ENCODE results near the gene TP53BP2. TPM values are rescaled to one million over a fixed set of nuclear protein-coding genes. Genes with fewer than 3 reads are reported as not detected.

Gene TP53BP2
- total and polyA plus RNA-seq, 2 experiments from 2014 or later: 9.2 to 18.2 TPM

DNA sequence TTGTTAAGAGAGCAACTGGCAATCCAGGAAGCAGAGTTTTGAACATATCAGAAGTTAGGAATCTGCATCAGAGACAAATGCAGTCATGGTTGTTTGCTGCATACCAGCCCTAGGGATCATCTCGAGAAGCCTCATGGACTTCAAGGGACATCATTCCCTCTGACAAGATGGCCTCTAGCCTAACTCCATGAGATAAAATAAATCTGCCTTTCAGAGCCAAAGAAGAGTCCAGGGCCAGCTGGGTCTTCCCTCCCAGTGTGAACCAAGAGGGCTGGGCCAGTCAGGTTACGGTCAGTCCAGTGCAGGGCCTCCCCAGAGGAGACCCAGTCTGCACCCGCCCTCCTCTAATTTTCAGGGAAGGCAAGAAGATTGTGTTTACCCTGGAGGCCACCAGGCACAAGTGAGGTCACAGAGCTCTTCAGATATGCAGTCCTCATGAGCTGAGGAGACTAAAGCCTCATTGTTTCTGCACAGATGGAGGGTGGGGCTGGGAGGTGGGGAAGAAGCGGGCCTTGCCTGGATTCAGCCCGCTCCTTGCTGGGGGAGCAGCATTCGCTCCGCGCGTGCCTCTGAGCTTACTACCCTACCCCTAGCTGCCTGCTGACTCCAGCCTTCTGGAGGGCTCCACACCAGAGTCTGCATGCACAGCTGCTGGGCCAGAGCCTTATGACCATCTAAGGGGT lies 80.6 kb downstream of the TP53BP2 start:
- Histone ChIP-seq H2AFZ (no peak overlapping the region), H3K9me2 (ENCODE audit: insufficient read depth) (no peaks in the 10 kb centered on the region), H3K4me3 (no peak overlapping the region), H3K27me3 (replicated peaks; ENCODE audit: insufficient read depth) (no peaks in the 10 kb centered on the region), H3K9me3 (ENCODE audit: low read depth) (no peaks in the 10 kb centered on the region), H3K4me1 (ENCODE audit: insufficient read depth) (no peaks in the 10 kb centered on the region), H3K4me2 (ENCODE audit: unreplicated experiment) (no peak overlapping the region), H3K36me3 (ENCODE audit: low read depth) (peaks cover 49% of the 10 kb centered on the region), H3F3A (ENCODE audit: insufficient read depth) (peaks cover 26% of the 10 kb centered on the region), H3K79me2 (ENCODE audit: insufficient read depth) (no peaks in the 10 kb centered on the region), H3K27ac (peak overlapping the region; percentile 21; the same call in 1 of the 2 replicates), H3K9ac (no peak overlapping the region), H4K20me1 (ENCODE audit: insufficient read depth) (no peaks in the 10 kb centered on the region)
- WGBS, 2 experiments (ENCODE audit: low coverage in 1 of 2, low lambda C conversion rate in 2 of 2, missing lambda C conversion rate in 2 of 2): 88 to 94% methylated on average over 7 to 9 of the region's 9 CpGs
- in situ Hi-C loops (cut with MboI): no loop called here
- no peak for TF ChIP-seq EZH2phosphoT487 (IDR thresholded peaks at IDR 0.05; ENCODE audit: insufficient read depth, low read depth)
- TF ChIP-seq EZH2 (IDR thresholded peaks at IDR 0.05; ENCODE audit: insufficient read depth, poor library complexity, severe bottlenecking): no peak
- DNase-seq: peak; percentile 36

DNA sequence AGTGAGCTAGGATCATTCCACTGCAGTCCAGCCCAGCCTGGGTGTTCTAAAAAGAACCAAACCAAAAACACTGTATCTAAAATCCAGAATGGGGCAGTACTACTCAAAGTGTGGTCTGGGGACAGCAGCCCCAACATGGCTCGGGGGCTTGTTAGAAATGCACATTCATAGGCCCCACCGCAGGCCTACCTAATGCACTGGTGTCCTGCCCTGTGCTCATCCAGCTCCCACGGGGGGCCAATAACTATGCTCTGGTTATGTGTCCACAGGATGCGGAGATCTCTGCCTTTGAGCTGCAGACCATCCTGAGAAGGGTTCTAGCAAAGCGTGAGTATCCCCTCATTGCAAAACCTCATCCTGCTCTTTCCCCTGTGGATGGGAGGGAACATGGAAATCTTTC lies 81.9 kb downstream of the TP53BP2 start:
- Histone ChIP-seq H3K9me3 (ENCODE audit: low read depth) (no peaks in the 10 kb centered on the region), H4K20me1 (ENCODE audit: insufficient read depth) (no peaks in the 10 kb centered on the region), H3K79me2 (ENCODE audit: insufficient read depth) (no peaks in the 10 kb centered on the region), H3K27me3 (replicated peaks; ENCODE audit: insufficient read depth) (no peaks in the 10 kb centered on the region), H3K4me1 (ENCODE audit: insufficient read depth) (no peaks in the 10 kb centered on the region), H2AFZ (no peak overlapping the region), H3K4me2 (ENCODE audit: unreplicated experiment) (no peak overlapping the region), H3K9me2 (ENCODE audit: insufficient read depth) (no peaks in the 10 kb centered on the region), H3K27ac (no peak overlapping the region), H3F3A (ENCODE audit: insufficient read depth) (peaks cover 13% of the 10 kb centered on the region; the same call in 1 of the 2 replicates), H3K9ac (no peak overlapping the region), H3K4me3 (no peak overlapping the region), H3K36me3 (ENCODE audit: low read depth) (peaks cover 43% of the 10 kb centered on the region)
- 98 to 100% methylated on average over 5 of the region's 5 CpGs for WGBS, 2 experiments (ENCODE audit: low coverage in 1 of 2, low lambda C conversion rate in 2 of 2, missing lambda C conversion rate in 2 of 2)
- in situ Hi-C loops (cut with MboI): no loop called here
- DNase-seq: no peak
- TF ChIP-seq EZH2 (IDR thresholded peaks at IDR 0.05; ENCODE audit: insufficient read depth, poor library complexity, severe bottlenecking) (no peak), EZH2phosphoT487 (IDR thresholded peaks at IDR 0.05; ENCODE audit: insufficient read depth, low read depth) (no peak)

DNA sequence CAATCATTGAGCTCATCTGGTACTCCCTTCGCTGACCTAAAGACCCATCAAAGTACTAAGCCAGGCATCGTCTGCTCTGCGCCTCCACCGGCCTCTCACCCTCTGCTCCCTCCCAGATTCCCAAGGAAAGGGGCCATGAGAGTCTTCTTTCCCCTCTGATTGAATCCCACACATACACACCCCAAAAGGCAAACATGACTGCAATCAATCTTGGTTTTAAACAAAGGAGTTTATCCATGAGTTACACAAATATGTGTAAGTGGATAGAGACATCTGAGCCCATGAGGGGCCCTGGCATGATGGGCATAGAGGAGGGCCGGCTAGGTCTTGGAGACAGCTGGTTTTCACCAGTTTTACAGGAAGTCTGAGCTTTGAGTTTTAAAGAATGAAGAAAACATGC lies 82.5 kb downstream of the TP53BP2 start:
- Histone ChIP-seq H3K79me2 (ENCODE audit: insufficient read depth) (no peaks in the 10 kb centered on the region), H3K4me2 (ENCODE audit: unreplicated experiment) (no peak overlapping the region), H3K27ac (no peak overlapping the region), H3K4me1 (ENCODE audit: insufficient read depth) (no peaks in the 10 kb centered on the region), H3K9me3 (ENCODE audit: low read depth) (no peaks in the 10 kb centered on the region), H3K4me3 (no peak overlapping the region), H3F3A (ENCODE audit: insufficient read depth) (peaks cover 12% of the 10 kb centered on the region; the same call in 1 of the 2 replicates), H2AFZ (no peak overlapping the region), H4K20me1 (ENCODE audit: insufficient read depth) (no peaks in the 10 kb centered on the region), H3K36me3 (ENCODE audit: low read depth) (peaks cover 50% of the 10 kb centered on the region), H3K9ac (no peak overlapping the region), H3K27me3 (replicated peaks; ENCODE audit: insufficient read depth) (no peaks in the 10 kb centered on the region), H3K9me2 (ENCODE audit: insufficient read depth) (no peaks in the 10 kb centered on the region)
- in situ Hi-C loops (cut with MboI): no loop called here
- 98 to 100% methylated on average over 5 of the region's 5 CpGs for WGBS, 2 experiments (ENCODE audit: low coverage in 1 of 2, low lambda C conversion rate in 2 of 2, missing lambda C conversion rate in 2 of 2)
- DNase-seq: no peak
- TF ChIP-seq EZH2phosphoT487 (IDR thresholded peaks at IDR 0.05; ENCODE audit: insufficient read depth, low read depth) (no peak), EZH2 (IDR thresholded peaks at IDR 0.05; ENCODE audit: insufficient read depth, poor library complexity, severe bottlenecking) (no peak)

DNA sequence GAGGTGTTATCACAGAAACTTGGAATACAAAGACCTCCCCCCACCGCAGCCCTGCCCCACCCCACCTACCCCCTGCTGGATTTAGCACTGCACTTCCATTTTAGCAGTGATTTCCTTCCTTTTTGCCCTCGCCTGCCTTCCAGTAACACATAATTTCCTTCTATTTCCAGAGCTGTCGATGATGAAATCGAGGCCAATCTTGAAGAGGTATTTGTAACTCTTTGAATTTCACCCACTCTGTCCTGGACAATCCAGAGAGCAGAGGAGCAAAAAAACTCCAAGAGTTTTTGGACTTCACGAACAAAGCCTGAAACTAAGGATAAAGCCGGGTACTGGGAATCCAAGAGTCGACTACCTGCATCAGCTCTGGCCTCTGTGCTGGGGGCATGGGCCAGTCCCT lies 84.3 kb downstream of the TP53BP2 start:
- Histone ChIP-seq H3K9me2 (ENCODE audit: insufficient read depth) (no peaks in the 10 kb centered on the region), H3F3A (ENCODE audit: insufficient read depth) (peaks cover 12% of the 10 kb centered on the region; the same call in 1 of the 2 replicates), H3K4me1 (ENCODE audit: insufficient read depth) (no peaks in the 10 kb centered on the region), H3K27ac (no peak overlapping the region), H3K4me2 (ENCODE audit: unreplicated experiment) (no peak overlapping the region), H3K9ac (no peak overlapping the region), H4K20me1 (ENCODE audit: insufficient read depth) (no peaks in the 10 kb centered on the region), H3K27me3 (replicated peaks; ENCODE audit: insufficient read depth) (no peaks in the 10 kb centered on the region), H3K9me3 (ENCODE audit: low read depth) (no peaks in the 10 kb centered on the region), H3K36me3 (ENCODE audit: low read depth) (peaks cover 65% of the 10 kb centered on the region), H3K79me2 (ENCODE audit: insufficient read depth) (no peaks in the 10 kb centered on the region), H2AFZ (no peak overlapping the region), H3K4me3 (no peak overlapping the region)
- 97% methylated on average over 7 of the region's 7 CpGs for WGBS, 2 experiments (ENCODE audit: low coverage in 1 of 2, low lambda C conversion rate in 2 of 2, missing lambda C conversion rate in 2 of 2)
- no peak for DNase-seq
- TF ChIP-seq EZH2 (IDR thresholded peaks at IDR 0.05; ENCODE audit: insufficient read depth, poor library complexity, severe bottlenecking) (no peak), EZH2phosphoT487 (IDR thresholded peaks at IDR 0.05; ENCODE audit: insufficient read depth, low read depth) (no peak)
- in situ Hi-C loops (cut with MboI): no loop called here
